Measurements from ENCODE around the gene MAP3K4. TPM values are rescaled to one million over a fixed set of nuclear protein-coding genes. Genes with fewer than 3 reads are reported as not detected.

The MAP3K4 gene
- total RNA-seq, 4 donors from 2014 or later = 22.8 to 33.8 (median 30.4) TPM

- no peak for DNase-seq (ENCODE audit: low spot score in 2 of 2)
- TF ChIP-seq POLR2A (IDR thresholded peaks at IDR 0.05) = no peak
- WGBS, 2 donors = 97 to 99% methylated on average over 7 of the region's 7 CpGs
- intact Hi-C loops (cut with DNase I; ENCODE audit: low total_unique reads) = no loop called here
- H3K4me3 ChIP-seq (ENCODE audit: low read depth, poor library complexity, severe bottlenecking) = no peak overlapping the region
Measured at GRCh38 chr6:161127071-161127740, 135.6 kb downstream of the MAP3K4 start.

GRCh38 chr6:161128230-161128629 lies 136.7 kb downstream of the MAP3K4 start:
- 93 to 97% methylated on average over 2 of the region's 2 CpGs for WGBS, 2 donors
- intact Hi-C loops (cut with DNase I; ENCODE audit: low total_unique reads) = no loop called here
- TF ChIP-seq POLR2A (IDR thresholded peaks at IDR 0.05) (no peak), CTCF (IDR thresholded peaks at IDR 0.05) (no peak)
- DNase-seq (ENCODE audit: low spot score in 2 of 2) = no peak
- no peak overlapping the region for H3K4me3 ChIP-seq (ENCODE audit: low read depth, poor library complexity, severe bottlenecking)

- intact Hi-C loops (cut with DNase I; ENCODE audit: low total_unique reads) = no loop called here
- TF ChIP-seq CTCF (IDR thresholded peaks at IDR 0.05) (no peak), POLR2A (IDR thresholded peaks at IDR 0.05) (no peak)
- WGBS, 2 donors = 90 to 96% methylated on average over 12 of the region's 12 CpGs
Measured at GRCh38 chr6:161128680-161129196, 137.2 kb downstream of the MAP3K4 start.

GRCh38 chr6:161130541-161130940 lies 139.0 kb downstream of the MAP3K4 start:
- 87 to 90% methylated on average over 7 of the region's 7 CpGs for WGBS, 2 donors
- no peak for DNase-seq (ENCODE audit: low spot score in 2 of 2)
- intact Hi-C loops (cut with DNase I; ENCODE audit: low total_unique reads) = loop anchor here (10.0 kb wide), 1 partner anchor 234 kb away; no protein-coding TSS in a partner anchor
- TF ChIP-seq CTCF (IDR thresholded peaks at IDR 0.05) = no peak
- TF ChIP-seq POLR2A (IDR thresholded peaks at IDR 0.05) = no peak
- H3K4me3 ChIP-seq (ENCODE audit: low read depth, poor library complexity, severe bottlenecking) = no peak overlapping the region

More at GRCh38 chr6:161128680-161129196, 137.2 kb downstream of the MAP3K4 start:
- DNase-seq (ENCODE audit: low spot score in 2 of 2) = no peak
- H3K4me3 ChIP-seq (ENCODE audit: low read depth, poor library complexity, severe bottlenecking) = no peak overlapping the region

- TF ChIP-seq POLR2A (IDR thresholded peaks at IDR 0.05) (no peak), CTCF (IDR thresholded peaks at IDR 0.05) (no peak)
- WGBS, 2 donors = 97% methylated on average over 3 of the region's 3 CpGs
- H3K4me3 ChIP-seq (ENCODE audit: low read depth, poor library complexity, severe bottlenecking) = no peak overlapping the region
- no peak for DNase-seq (ENCODE audit: low spot score in 2 of 2)
- intact Hi-C loops (cut with DNase I; ENCODE audit: low total_unique reads) = loop anchor here (10.0 kb wide), 1 partner anchor 234 kb away; no protein-coding TSS in a partner anchor
Measured at GRCh38 chr6:161130967-161131766, 139.6 kb downstream of the MAP3K4 start.

- TF ChIP-seq CTCF (IDR thresholded peaks at IDR 0.05) = no peak
- DNase-seq (ENCODE audit: low spot score in 2 of 2) = no peak
- H3K4me3 ChIP-seq (ENCODE audit: low read depth, poor library complexity, severe bottlenecking) = no peak overlapping the region
- 95% methylated on average over 11 of the region's 11 CpGs for WGBS, 2 donors
- intact Hi-C loops (cut with DNase I; ENCODE audit: low total_unique reads) = loop anchor here (10.0 kb wide), 1 partner anchor 232 kb away; no protein-coding TSS in a partner anchor
Measured at GRCh38 chr6:161132384-161132783, 140.8 kb downstream of the MAP3K4 start.

Data from lower leg skin (tissue), 4 donors.